Left lobe of liver (tissue), 2 donors: ENCODE measurements around the gene GYPB. TPM values are rescaled to one million over a fixed set of nuclear protein-coding genes. Genes with fewer than 3 reads are reported as not detected.
"Not testable (repeated sequence)": the region's sequence is repeated elsewhere in the genome, so short reads cannot be mapped to it uniquely, and the experiment has no call there.

Experiments used
- ATAC-seq: fragments of 200-7000 bp; cut with Tn5 transposase; one replicate; pipeline ENCODE4 v1.9.1; 2020; ENCODE audit warnings: mild to moderate bottlenecking, moderate library complexity
- DNase-seq: peaks from one replicate; pipeline ENCODE4 v3.0.0-alpha.2; 2020; ENCODE audit warnings: low spot score
- total RNA-seq: library from RNA; stranded (reverse); gene quantifications from one replicate; pipeline ENCODE4 v1.2.1, GENCODE V29; 2021
- donor health status: DM: no; HTN: no; CAD: no; lungs with moderate emphysema.
- donor health status: DM: no; HTN: yes; CAD: no.

GYPB gene
- total RNA-seq, 1 donor from 2014 or later, result not detected

DNA sequence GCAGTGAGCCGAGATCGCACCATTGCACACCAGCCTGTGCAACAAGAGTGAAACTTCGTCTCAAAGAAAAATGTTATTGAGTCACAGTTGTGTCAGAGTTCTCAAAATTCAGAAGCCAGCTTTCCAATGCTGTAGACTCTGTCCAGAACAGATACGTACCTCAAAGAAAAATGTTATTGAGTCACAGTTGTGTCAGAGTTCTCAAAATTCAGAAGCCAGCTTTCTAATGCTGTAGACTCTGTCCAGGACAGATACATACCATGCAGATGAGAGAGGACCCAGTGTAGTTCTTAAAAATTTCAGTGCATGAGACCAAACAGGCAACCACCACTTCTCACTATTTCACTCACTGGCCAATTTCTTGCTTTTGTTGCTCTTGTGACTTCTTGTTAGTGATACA lies 68.2 kb downstream of the GYPB start:
- not testable (repeated sequence) for ATAC-seq, DNase-seq

- ATAC-seq, DNase-seq: not testable (repeated sequence)
Measured at GRCh38 chr4:143950185-143950584, 69.0 kb downstream of the GYPB start.

DNA sequence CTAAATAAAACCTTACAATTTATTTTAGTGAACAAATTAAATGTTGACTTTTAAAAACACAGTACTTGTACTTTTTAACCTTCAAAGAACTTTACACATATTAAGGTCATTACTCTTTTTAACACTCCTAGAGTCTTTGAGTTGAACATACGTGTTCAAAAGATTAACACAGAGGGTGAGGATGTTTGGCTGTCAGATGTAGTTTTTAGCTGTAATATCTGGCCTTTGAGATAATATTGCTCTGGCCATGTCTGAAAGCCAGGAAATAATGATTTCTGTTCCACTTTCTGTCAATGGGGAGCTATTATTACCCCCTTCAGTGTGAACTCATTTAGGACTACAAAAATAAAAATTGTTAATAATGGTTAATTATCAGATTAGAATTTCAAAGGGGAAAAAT lies 71.7 kb downstream of the GYPB start:
- ATAC-seq, DNase-seq: not testable (repeated sequence)

Other genes with a start within 250 kb of the GYPB start
- gene GYPE, start 113.8 kb downstream of the GYPB start, total RNA-seq, result not detected
- 1.2 TPM for gene GYPA, start 121.3 kb upstream of the GYPB start, total RNA-seq